HFFc6 (cell line): ENCODE data around the gene CRADD. TPM values are rescaled to one million over a fixed set of nuclear protein-coding genes. Genes with fewer than 3 reads are reported as not detected.

Experiments used
- DNase-seq: peaks from one replicate; pipeline ENCODE4 v3.0.0-alpha.2; 2018
- H3K27ac Mint-ChIP-seq: 2 replicates; pipeline ENCODE4 v1.8.0; 2020; ENCODE audit warnings: mild to moderate bottlenecking, mixed read lengths
- H3K27me3 Mint-ChIP-seq: 2 replicates; pipeline ENCODE4 v1.8.0; 2021; ENCODE audit warnings: mild to moderate bottlenecking, moderate library complexity, mixed read lengths; ENCODE audit not compliant: insufficient read depth
- H3K36me3 Mint-ChIP-seq: 2 replicates; pipeline ENCODE4 v1.8.0; 2021; ENCODE audit warnings: low read depth, mixed read lengths
- H3K4me1 Mint-ChIP-seq: 2 replicates; pipeline ENCODE4 v1.8.0; 2020; ENCODE audit warnings: low read depth, mixed read lengths
- H3K4me3 Mint-ChIP-seq: 2 replicates; pipeline ENCODE4 v1.8.0; 2020; ENCODE audit warnings: mild to moderate bottlenecking, moderate library complexity, mixed read lengths
- H3K9me3 Mint-ChIP-seq: 2 replicates; pipeline ENCODE4 v1.8.0; 2020; ENCODE audit warnings: mild to moderate bottlenecking, mixed read lengths
- CTCF ChIP-seq: fragments of 200-600 bp; sonication (generic); IDR thresholded peaks from 2 replicates; pipeline ENCODE4 v1.5.0; 2021; ENCODE audit warnings: antibody characterized with exemption, mild to moderate bottlenecking
- total RNA-seq, 6 experiments: library from RNA; stranded (reverse); fragmentation: NEBNext Ultra II Directional; extraction: Animal tissue kit (Norgen Biotek cat#: 25700); gene quantifications; 2 replicates in 1 of 6; 3 replicates in 5 of 6; pipeline ENCODE4 v1.2.3, GENCODE V29; 2021

Gene CRADD
- total RNA-seq, 6 experiments from 2014 or later: 15.3 to 20.1 (median 17.9) TPM

GRCh38 chr12:93683410-93683809 lies 6.2 kb downstream of the CRADD start:
- H3K9me3 Mint-ChIP-seq: no peaks in the 10 kb centered on the region
- H3K4me3 Mint-ChIP-seq: no peak overlapping the region
- H3K4me1 Mint-ChIP-seq: peaks cover 29% of the 10 kb centered on the region
- H3K27ac Mint-ChIP-seq: no peak overlapping the region
- no peak for TF ChIP-seq CTCF
- H3K36me3 Mint-ChIP-seq: peaks cover 26% of the 10 kb centered on the region
- DNase-seq: no peak
- H3K27me3 Mint-ChIP-seq: 0 out of 2 replicates have a peak, but pooled peaks cover 2% of the 10 kb centered on the region

GRCh38 chr12:93684716-93685115 lies 7.5 kb downstream of the CRADD start:
- Mint-ChIP-seq H3K4me1 (peaks cover 23% of the 10 kb centered on the region), H3K36me3 (peaks cover 20% of the 10 kb centered on the region), H3K9me3 (no peaks in the 10 kb centered on the region), H3K4me3 (no peak overlapping the region), H3K27me3 (peaks cover 2% of the 10 kb centered on the region; the same call in 1 of the 2 replicates), H3K27ac (no peak overlapping the region)
- no peak for TF ChIP-seq CTCF
- no peak for DNase-seq

GRCh38 chr12:93686572-93687356 lies 9.6 kb downstream of the CRADD start:
- Mint-ChIP-seq H3K4me1 (peaks cover 17% of the 10 kb centered on the region), H3K27ac (no peak overlapping the region), H3K4me3 (no peak overlapping the region), H3K9me3 (no peaks in the 10 kb centered on the region), H3K27me3 (no peaks in the 10 kb centered on the region; the same call in 1 of the 2 replicates), H3K36me3 (peaks cover 14% of the 10 kb centered on the region)
- no peak for TF ChIP-seq CTCF
- DNase-seq: no peak

- Mint-ChIP-seq H3K9me3 (no peaks in the 10 kb centered on the region), H3K4me3 (no peak overlapping the region), H3K27me3 (no peaks in the 10 kb centered on the region; the same call in 1 of the 2 replicates), H3K36me3 (peaks cover 12% of the 10 kb centered on the region), H3K27ac (no peak overlapping the region), H3K4me1 (peaks cover 7% of the 10 kb centered on the region)
- TF ChIP-seq CTCF: no peak
- DNase-seq: no peak
These were observed 12.1 kb downstream of the CRADD start for GRCh38 chr12:93689076-93689834.

- DNase-seq: no peak
- no peak overlapping the region for H3K27ac Mint-ChIP-seq
- no peak for TF ChIP-seq CTCF
- H3K36me3 Mint-ChIP-seq: peaks cover 4% of the 10 kb centered on the region
- no peaks in the 10 kb centered on the region for H3K27me3 Mint-ChIP-seq
- H3K4me3 Mint-ChIP-seq: no peak overlapping the region
- H3K4me1 Mint-ChIP-seq: peaks cover 43% of the 10 kb centered on the region
- H3K9me3 Mint-ChIP-seq: no peaks in the 10 kb centered on the region
These were observed 19.3 kb downstream of the CRADD start for GRCh38 chr12:93696462-93696861.
